Mesendoderm (in vitro differentiated cells): ENCODE results near the gene YTHDC2.
A peak's percentile ranks its signal among the peaks of the same experiment; 100 is the strongest.

Experiments used
- DNase-seq: peaks from one replicate; pipeline ENCODE4 v3.0.0; 2013
- H2AK5ac ChIP-seq: 2 replicates; pipeline ENCODE4 v1.6.1; 2013; ENCODE audit warnings: low read length, inconsistent platforms
- H2BK120ac ChIP-seq: 2 replicates; pipeline ENCODE4 v1.6.1; 2013; ENCODE audit warnings: low read depth, mild to moderate bottlenecking, low read length, moderate library complexity, mixed read lengths
- H2BK15ac ChIP-seq: replicated peaks from 2 replicates; pipeline ENCODE4 v1.6.1; 2013; ENCODE audit warnings: low read depth, mild to moderate bottlenecking, moderate library complexity
- H2BK5ac ChIP-seq: 2 replicates; pipeline ENCODE4 v1.6.1; 2013; ENCODE audit warnings: low read length, inconsistent platforms
- H3K18ac ChIP-seq: 2 replicates; pipeline ENCODE4 v1.6.1; 2013; ENCODE audit warnings: mild to moderate bottlenecking, low read length, mixed read lengths
- H3K23ac ChIP-seq: one replicate; pipeline ENCODE4 v1.6.1; 2013; ENCODE audit warnings: low read length
- H3K27ac ChIP-seq: 2 replicates; pipeline ENCODE4 v1.5.1; 2013; ENCODE audit warnings: low read depth, mild to moderate bottlenecking, inconsistent platforms, low read length, moderate library complexity
- H3K27me3 ChIP-seq: 2 replicates; pipeline ENCODE4 v1.6.1; 2013; ENCODE audit warnings: low read length, control low read depth, mild to moderate bottlenecking, inconsistent platforms; ENCODE audit not compliant: insufficient read depth, poor library complexity
- H3K36me3 ChIP-seq: 2 replicates; pipeline ENCODE4 v1.6.1; 2013; ENCODE audit warnings: low read length, inconsistent platforms; ENCODE audit not compliant: control insufficient read depth, insufficient read depth
- H3K4ac ChIP-seq: one replicate; pipeline ENCODE4 v1.6.1; 2013; ENCODE audit warnings: low read depth, mild to moderate bottlenecking, low read length, moderate library complexity
- H3K4me1 ChIP-seq: 2 replicates; pipeline ENCODE4 v1.6.1; 2013; ENCODE audit warnings: low read depth, low read length, inconsistent platforms; ENCODE audit not compliant: control insufficient read depth
- H3K4me2 ChIP-seq: 2 replicates; pipeline ENCODE4 v1.6.1; 2013; ENCODE audit warnings: low read length
- H3K4me3 ChIP-seq: 2 replicates; pipeline ENCODE4 v1.5.1; 2013; ENCODE audit warnings: mild to moderate bottlenecking, low read length
- H3K56ac ChIP-seq: one replicate; pipeline ENCODE4 v1.6.1; 2013; ENCODE audit warnings: low read length
- H3K79me1 ChIP-seq: 2 replicates; pipeline ENCODE4 v1.6.1; 2013; ENCODE audit warnings: low read length, inconsistent platforms
- H3K79me2 ChIP-seq: 2 replicates; pipeline ENCODE4 v1.6.1; 2013; ENCODE audit warnings: mild to moderate bottlenecking, low read length; ENCODE audit not compliant: control insufficient read depth, insufficient read depth
- H3K9ac ChIP-seq: 2 replicates; pipeline ENCODE4 v1.6.1; 2013; ENCODE audit warnings: low read length, inconsistent platforms
- H4K5ac ChIP-seq: one replicate; pipeline ENCODE4 v1.6.1; 2013; ENCODE audit warnings: low read length
- H4K8ac ChIP-seq: one replicate; pipeline ENCODE4 v1.6.1; 2013; ENCODE audit warnings: low read depth, mild to moderate bottlenecking, control low read depth, low read length, moderate library complexity
- WGBS: extraction: QIAGEN DNeasy Blood & Tissue Kit; methylation state at CpG from one replicate; pipeline ENCODE4 v1.1.7; 2013; ENCODE audit warnings: low lambda C conversion rate, missing lambda C conversion rate; ENCODE audit not compliant: insufficient coverage; ENCODE audit errors: extremely low coverage; 5-methylcytosine and 5-hydroxymethylcytosine counted together

Gene YTHDC2

GRCh38 chr5:113606298-113607134 is 93.0 kb downstream of the YTHDC2 start:
- Histone ChIP-seq H3K56ac (peak overlapping the region; percentile 72), H3K36me3 (no peaks in the 10 kb centered on the region), H3K23ac (no peak overlapping the region), H2BK120ac (no peak overlapping the region), H3K4ac (no peak overlapping the region), H3K79me1 (no peaks in the 10 kb centered on the region), H4K8ac (no peak overlapping the region), H2BK15ac (no peak overlapping the region), H2BK5ac (no peak overlapping the region), H3K79me2 (no peaks in the 10 kb centered on the region), H2AK5ac (no peak overlapping the region), H3K4me2 (peak overlapping the region; percentile 1), H3K27ac (no peak overlapping the region), H3K4me1 (no peaks in the 10 kb centered on the region), H4K5ac (no peak overlapping the region), H3K27me3 (no peaks in the 10 kb centered on the region), H3K18ac (no peak overlapping the region), H3K9ac (peak overlapping the region; percentile 40), H3K4me3 (no peak overlapping the region)
- peak; percentile 85 for DNase-seq
- no CpG with 5 or more reads among the region's 13 CpGs for WGBS

DNA sequence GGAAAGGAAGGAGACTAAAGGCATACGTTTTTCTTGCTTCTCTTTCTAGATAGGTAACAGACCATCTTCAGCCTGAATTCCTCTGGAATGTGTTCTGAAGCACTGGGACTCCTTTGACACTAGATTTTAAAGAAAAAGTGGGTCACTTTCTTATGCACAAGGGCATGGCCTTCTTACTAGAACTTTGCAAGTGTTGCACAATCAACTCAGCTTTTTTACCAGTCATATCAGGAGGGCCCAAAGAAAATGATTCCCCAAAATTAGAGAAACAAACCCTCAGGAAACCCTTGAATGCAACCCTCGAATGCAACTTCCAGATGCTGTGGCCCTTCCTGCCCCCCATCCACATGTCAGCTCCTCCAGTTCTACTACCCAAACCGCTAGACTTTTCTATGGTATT is 93.9 kb downstream of the YTHDC2 start:
- H3K79me1 ChIP-seq: no peaks in the 10 kb centered on the region
- no peak overlapping the region for H3K23ac ChIP-seq
- H3K27ac ChIP-seq: no peak overlapping the region
- H3K4me1 ChIP-seq: no peaks in the 10 kb centered on the region
- no peaks in the 10 kb centered on the region for H3K79me2 ChIP-seq
- H2BK5ac ChIP-seq: no peak overlapping the region
- H3K18ac ChIP-seq: no peak overlapping the region
- H3K4me2 ChIP-seq: no peak overlapping the region
- no peak for DNase-seq
- no CpG with 5 or more reads among the region's 3 CpGs for WGBS
- H3K27me3 ChIP-seq: no peaks in the 10 kb centered on the region
- H3K4ac ChIP-seq: no peak overlapping the region
- no peak overlapping the region for H3K9ac ChIP-seq
- no peak overlapping the region for H3K4me3 ChIP-seq
- no peaks in the 10 kb centered on the region for H3K36me3 ChIP-seq
- H2AK5ac ChIP-seq: no peak overlapping the region
- no peak overlapping the region for H4K8ac ChIP-seq
- no peak overlapping the region for H3K56ac ChIP-seq
- no peak overlapping the region for H2BK120ac ChIP-seq
- no peak overlapping the region for H4K5ac ChIP-seq
- H2BK15ac ChIP-seq: no peak overlapping the region

- Histone ChIP-seq H3K79me2 (no peaks in the 10 kb centered on the region), H4K8ac (no peak overlapping the region), H3K18ac (no peak overlapping the region), H4K5ac (no peak overlapping the region), H3K36me3 (no peaks in the 10 kb centered on the region), H3K4me3 (no peak overlapping the region), H2BK15ac (no peak overlapping the region), H3K23ac (no peak overlapping the region), H3K79me1 (no peaks in the 10 kb centered on the region), H3K4me1 (no peaks in the 10 kb centered on the region), H3K4me2 (no peak overlapping the region), H2BK120ac (no peak overlapping the region), H2AK5ac (no peak overlapping the region), H3K4ac (no peak overlapping the region), H3K27ac (no peak overlapping the region), H2BK5ac (no peak overlapping the region), H3K56ac (no peak overlapping the region), H3K27me3 (no peaks in the 10 kb centered on the region), H3K9ac (no peak overlapping the region)
- WGBS: no CpG with 5 or more reads among the region's 3 CpGs
- no peak for DNase-seq
These were observed 94.7 kb downstream of the YTHDC2 start for GRCh38 chr5:113608113-113608596.

DNA sequence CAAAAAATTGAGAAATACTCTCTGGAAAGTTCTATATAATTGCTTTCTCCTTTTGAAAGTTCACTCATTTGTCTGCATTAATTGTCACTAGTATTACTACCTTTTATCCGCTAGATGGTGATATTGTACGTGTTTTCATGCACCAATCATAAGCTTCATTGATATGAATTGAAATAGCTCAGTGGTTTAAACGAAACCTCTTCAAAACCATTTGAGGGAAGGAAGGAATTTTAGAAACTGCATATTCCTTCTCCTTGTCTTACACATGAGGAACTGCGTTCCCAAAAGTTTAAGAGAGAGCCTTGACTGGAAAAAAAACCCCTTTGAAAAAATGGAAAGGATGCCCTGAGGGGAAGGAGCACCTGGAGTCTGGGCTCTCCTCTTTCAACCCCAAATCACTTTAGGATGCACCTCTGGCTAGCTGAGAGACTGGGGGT is 98.6 kb downstream of the YTHDC2 start:
- no CpG with 5 or more reads among the region's 4 CpGs for WGBS
- H3K4me1 ChIP-seq: no peaks in the 10 kb centered on the region
- H3K27me3 ChIP-seq: no peaks in the 10 kb centered on the region
- H3K4ac ChIP-seq: no peak overlapping the region
- peak; percentile 50 for DNase-seq
- no peak overlapping the region for H3K4me2 ChIP-seq
- H3K18ac ChIP-seq: no peak overlapping the region
- H3K4me3 ChIP-seq: no peak overlapping the region
- H3K27ac ChIP-seq: no peak overlapping the region
- H2BK5ac ChIP-seq: no peak overlapping the region
- no peak overlapping the region for H3K56ac ChIP-seq
- H2BK120ac ChIP-seq: no peak overlapping the region
- H3K36me3 ChIP-seq: no peaks in the 10 kb centered on the region
- H2BK15ac ChIP-seq: no peak overlapping the region
- no peaks in the 10 kb centered on the region for H3K79me2 ChIP-seq
- H3K23ac ChIP-seq: no peak overlapping the region
- no peak overlapping the region for H3K9ac ChIP-seq
- no peak overlapping the region for H2AK5ac ChIP-seq
- no peak overlapping the region for H4K8ac ChIP-seq
- H4K5ac ChIP-seq: no peak overlapping the region
- H3K79me1 ChIP-seq: no peaks in the 10 kb centered on the region

DNA sequence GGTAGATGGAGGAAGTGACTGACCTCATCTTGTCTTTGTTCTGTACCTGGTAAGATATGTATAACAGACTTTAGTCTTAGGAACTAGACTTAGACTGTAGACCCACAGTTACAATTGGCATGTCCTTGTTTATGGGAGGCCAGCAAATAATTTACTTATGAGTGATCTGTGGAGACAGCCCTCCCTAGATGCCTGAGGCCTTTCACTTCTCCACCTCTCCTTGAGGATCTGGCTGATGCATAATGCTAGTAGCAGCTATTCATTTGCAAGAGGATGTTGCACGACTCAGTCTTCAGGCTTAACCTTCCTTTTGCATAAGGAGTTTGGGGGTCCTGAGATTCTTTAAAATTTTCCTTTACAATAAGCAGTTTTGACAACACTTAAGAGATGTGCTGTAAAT is 100.7 kb downstream of the YTHDC2 start:
- H3K56ac ChIP-seq: no peak overlapping the region
- no peak overlapping the region for H4K5ac ChIP-seq
- no peak overlapping the region for H3K4ac ChIP-seq
- H3K18ac ChIP-seq: no peak overlapping the region
- H2BK5ac ChIP-seq: no peak overlapping the region
- H3K79me2 ChIP-seq: no peaks in the 10 kb centered on the region
- H3K9ac ChIP-seq: no peak overlapping the region
- H2BK120ac ChIP-seq: no peak overlapping the region
- no peak overlapping the region for H2BK15ac ChIP-seq
- no peaks in the 10 kb centered on the region for H3K4me1 ChIP-seq
- no peak overlapping the region for H3K27ac ChIP-seq
- H3K36me3 ChIP-seq: no peaks in the 10 kb centered on the region
- no peaks in the 10 kb centered on the region for H3K79me1 ChIP-seq
- H3K4me2 ChIP-seq: no peak overlapping the region
- H2AK5ac ChIP-seq: no peak overlapping the region
- H3K23ac ChIP-seq: no peak overlapping the region
- H3K27me3 ChIP-seq: no peaks in the 10 kb centered on the region
- no CpG with 5 or more reads among the region's 1 CpG for WGBS
- H3K4me3 ChIP-seq: no peak overlapping the region
- DNase-seq: no peak
- H4K8ac ChIP-seq: no peak overlapping the region
